NCI-H146 treated with DMSO at 0.1 percent for 48 hours (cell line): ENCODE measurements around the gene MYO5B.
A peak's percentile ranks its signal among the peaks of the same experiment; 100 is the strongest.

Source experiments
- DNase-seq: peaks from one replicate; lab custom pipeline; 2025; ENCODE audit not compliant: unreplicated experiment; lab: John Stamatoyannopoulos, UW

MYO5B gene

GRCh38 chr18:49976001-49976400, 218.9 kb downstream of the MYO5B start:
- DNase-seq, result no peak

DNA sequence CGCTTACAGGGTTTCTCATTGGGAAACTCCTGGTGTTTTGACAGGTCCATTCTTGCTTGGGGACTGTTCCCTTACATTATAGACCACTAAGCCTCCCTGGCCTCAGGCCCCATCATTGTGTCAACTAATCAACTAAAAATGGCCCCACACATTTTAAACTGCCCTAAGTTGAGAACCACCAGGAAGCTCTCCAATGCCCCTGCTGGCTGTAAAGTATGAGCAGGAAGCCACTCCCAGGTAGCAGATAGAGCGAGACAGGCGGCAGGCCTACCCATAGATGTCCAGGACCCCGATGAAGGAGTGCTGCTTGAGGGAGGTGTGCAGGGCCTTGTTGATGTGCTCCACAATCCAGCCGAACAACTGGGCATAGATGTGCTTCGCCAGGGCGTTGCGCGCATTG, 220.9 kb downstream of the MYO5B start:
- no peak for DNase-seq

GRCh38 chr18:49973592-49973991, 221.4 kb downstream of the MYO5B start:
- no peak for DNase-seq

- no peak for DNase-seq
Observed at GRCh38 chr18:49972535-49972934, 222.4 kb downstream of the MYO5B start.

DNA sequence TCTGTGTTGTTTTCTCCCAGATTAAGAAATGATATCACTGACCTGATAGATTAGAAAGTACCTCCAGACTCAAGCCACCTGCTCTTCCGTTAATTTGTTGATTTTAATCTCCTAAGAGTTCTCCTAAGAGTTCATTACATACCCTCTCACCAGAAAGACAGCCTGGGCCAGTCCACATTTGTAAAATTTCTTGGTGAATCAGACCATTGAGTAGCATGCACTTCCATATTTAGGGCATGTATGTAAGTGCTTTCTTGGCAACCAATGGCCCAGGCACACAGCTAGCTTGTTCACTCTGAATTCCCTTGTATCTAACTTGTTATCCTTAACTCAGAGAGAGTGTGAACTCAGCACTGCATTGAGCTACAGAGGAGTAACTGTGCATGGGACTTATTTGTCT, 223.5 kb downstream of the MYO5B start:
- DNase-seq, result no peak

GRCh38 chr18:49970319-49970718, 224.6 kb downstream of the MYO5B start:
- no peak for DNase-seq

DNA sequence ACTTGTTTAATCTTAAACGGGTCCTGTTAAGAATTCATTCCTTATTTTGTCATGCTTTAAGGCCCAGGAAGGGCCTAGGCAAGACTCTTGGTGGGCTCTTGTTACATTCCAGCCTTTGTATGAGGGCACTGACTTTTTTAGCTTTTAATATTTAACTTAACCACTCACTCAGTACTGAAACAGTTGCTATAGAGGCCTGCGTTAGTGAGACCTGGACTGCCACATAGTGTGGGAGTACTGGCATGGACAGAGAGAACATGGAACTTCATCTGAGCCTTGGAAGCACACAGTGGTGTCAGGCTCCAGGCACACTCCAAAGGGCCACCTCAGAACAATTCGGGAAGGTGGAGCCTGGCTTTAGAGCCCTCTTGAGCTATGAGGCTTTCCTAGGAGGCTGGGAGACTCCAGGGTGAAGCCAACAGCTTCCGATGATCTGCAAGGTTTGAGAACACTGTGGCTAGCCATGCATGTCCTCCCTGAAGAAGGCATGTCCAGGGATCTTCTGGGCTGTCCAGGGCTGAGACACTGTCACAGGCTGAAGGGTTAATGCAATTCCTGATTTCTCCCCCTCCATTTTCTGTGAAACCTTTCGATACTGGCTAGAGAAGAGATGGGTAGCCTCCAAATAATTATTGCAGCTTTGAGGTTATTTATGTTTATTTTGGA, 226.2 kb downstream of the MYO5B start:
- DNase-seq, result no peak

GRCh38 chr18:49967636-49968313, 227.2 kb downstream of the MYO5B start:
- DNase-seq, result no peak

- no peak for DNase-seq
Observed at GRCh38 chr18:49967171-49967570, 227.8 kb downstream of the MYO5B start.

DNA sequence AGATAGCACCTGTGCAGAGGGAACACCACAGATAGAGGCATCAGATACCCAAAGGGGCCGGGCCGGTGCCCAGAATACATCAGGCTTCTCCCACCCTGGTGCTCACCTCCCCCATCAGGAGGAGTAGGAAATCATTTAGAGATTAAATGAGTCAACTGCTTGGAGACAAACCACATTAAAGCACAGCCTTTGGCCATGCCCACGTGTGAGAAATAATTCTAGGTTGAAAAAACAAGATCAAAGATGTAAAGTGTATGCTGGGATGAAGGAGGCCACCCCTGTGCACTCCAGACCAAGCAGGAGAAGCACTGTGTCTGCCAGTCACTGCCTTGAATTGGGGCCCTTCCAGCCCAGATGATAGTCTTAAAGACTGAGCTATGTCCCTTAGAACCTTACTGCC, 228.9 kb downstream of the MYO5B start:
- no peak for DNase-seq

DNA sequence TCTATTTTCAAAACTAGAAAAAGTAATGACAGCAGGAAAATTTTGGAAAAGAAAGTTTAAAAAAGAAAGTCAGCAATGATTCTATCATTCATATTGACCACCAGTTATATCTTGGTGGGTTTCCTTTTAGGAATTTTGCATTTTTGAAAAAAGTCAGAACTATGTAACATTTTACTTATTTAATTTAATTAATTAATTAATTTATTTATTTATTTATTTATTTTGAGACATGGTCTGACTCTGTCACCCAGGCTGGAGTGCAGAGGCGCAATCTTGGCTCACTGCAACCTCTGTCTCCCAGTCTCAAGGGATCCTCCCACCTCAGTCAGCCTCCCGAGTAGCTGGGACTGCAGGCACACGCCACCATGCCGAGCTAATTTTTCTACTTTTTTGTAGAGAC, 231.7 kb downstream of the MYO5B start:
- no peak for DNase-seq

- no peak for DNase-seq
Observed at GRCh38 chr18:49961271-49961670, 233.7 kb downstream of the MYO5B start.

DNA sequence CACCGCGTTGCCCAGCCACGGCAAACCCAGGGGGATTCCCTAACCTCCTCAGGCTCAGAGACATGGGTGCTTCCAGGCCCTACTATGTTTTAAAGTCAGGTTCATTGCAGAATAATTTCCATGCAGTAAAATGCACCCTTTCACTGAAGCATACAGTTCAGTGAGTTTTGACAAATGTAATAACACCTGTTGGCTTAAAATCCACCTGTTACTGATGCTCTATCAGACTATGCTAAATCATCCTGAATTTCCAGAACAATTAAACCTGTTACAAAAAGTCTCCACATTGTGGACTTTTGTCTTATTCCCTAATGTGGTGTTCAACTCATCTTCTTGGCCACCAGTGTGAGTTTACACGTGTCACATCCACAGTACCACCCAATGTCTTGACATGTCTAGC, 234.6 kb downstream of the MYO5B start:
- no peak for DNase-seq

DNA sequence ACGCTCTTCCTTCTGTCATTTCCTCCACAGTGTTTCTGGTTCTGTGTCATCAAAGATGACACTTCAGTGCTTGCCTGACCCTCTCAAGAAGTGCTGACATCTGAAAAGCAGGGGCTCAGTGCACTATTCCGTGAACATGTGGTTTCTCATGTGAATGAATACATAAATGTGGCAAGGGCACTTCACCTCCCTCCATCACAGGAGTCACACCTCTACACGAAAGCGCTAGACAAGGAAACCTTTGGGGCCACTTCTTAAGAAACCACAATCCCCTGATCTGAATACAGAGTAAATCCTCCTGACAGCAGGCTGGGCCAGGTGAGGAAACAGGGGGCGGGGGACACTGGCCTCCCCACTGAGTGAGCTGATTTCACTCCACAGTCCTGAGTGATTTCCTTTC, 235.8 kb downstream of the MYO5B start:
- DNase-seq, result no peak

- DNase-seq, result no peak
Observed at GRCh38 chr18:49955263-49955662, 239.7 kb downstream of the MYO5B start.

DNA sequence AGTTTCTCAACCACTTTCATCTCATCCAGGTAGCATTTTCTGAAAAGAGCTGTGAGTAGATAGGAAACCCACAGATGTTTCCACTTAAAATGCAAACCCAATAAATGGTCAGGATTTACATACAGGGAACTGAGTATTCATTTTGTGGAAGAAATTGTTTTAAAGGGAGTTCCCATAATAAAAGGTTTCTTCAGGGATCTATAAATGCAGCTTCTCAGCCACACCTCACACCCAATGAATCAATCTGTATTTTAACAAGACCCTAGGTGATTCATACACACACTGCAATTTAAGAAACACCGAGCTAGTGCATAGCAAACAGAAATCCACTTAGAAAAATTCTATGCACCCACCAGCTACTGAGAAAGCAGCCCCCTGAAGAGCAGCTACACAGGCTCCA, 241.6 kb downstream of the MYO5B start:
- no peak for DNase-seq

DNA sequence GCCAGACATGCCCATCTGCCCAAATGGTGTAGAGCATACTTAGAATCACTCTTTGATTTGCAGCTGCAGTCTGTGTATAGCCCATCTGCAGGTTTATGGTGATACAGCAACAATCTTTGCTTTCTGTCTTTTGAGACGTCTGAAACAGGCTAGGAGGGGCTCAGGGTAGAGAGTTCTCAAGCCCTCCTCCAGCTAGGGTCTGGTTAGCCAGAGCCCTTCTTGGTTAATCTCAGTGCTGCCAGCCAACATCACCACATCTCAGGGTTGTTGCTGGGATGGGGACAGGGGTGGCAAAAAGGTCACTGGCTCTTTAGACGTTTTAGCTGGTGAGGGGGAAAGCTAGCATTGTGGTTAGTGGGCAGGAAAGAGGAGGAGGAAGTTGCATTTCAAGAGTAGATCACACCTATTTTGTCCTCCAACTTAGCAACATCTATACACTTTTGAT, 245.0 kb downstream of the MYO5B start:
- no peak for DNase-seq

DNA sequence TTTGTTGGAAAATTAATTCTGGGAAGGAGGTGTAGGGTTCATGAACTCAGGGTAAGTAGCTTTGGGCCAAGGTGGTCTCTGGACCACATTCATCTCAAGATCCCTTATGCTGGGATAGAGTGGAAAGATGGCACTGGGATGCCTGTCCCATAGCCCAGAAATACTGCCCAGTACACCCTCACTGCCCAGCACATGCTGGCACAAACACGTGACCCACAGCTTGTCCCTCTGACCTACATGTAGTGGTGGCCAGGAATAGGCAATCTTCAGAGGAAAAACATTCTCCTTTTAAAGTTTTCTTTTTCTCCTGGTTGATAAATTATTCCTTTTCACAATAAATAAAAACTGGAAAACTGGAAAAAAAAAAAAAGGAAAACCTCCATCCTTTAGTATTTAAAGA, 246.0 kb downstream of the MYO5B start:
- DNase-seq, result no peak

GRCh38 chr18:49944663-49945062, 250.3 kb downstream of the MYO5B start:
- DNase-seq, result peak; percentile 12

DNA sequence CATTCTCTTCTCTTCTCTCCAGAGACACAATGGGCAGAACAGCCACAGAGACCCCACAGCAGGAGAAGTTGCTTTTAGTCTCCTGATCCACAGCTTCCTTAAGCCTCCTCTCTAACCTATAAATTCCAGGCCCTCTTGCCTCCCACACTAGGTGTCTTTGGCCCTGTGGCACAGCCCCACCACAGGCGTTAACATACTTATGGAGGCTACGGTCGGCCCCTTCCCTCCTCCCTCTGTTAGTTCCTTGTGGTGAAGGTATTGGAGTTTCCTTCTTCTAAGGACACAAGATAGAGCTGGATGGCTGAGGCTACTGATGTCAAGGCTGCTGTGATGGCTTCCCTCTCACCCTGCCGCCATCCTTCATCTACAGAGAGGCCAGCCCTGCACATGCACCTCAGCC, 258.1 kb downstream of the MYO5B start:
- no peak for DNase-seq

DNA sequence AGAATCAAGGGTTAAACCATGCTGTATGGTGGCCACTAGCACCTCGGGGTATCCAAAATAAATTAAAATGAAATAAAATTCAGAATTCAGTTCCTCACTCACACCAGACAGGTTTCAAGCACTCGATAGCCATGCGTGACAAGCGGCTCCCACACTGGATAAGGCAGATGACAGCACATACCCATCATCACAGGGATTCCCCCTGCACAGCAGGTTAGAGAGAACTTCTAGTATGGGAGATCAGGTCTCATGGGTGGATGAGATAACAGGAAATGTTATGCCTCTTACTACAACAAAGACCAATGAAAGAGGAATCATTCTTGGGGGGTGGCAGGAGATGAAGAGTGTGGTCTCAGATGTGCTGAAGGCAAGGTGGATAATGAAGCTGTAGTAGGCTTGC, 259.7 kb downstream of the MYO5B start:
- DNase-seq, result no peak

- DNase-seq, result no peak
Observed at GRCh38 chr18:49934457-49934856, 260.5 kb downstream of the MYO5B start.
